ENCODE data around the gene LARP4.
"Not testable (repeated sequence)": the region's sequence is repeated elsewhere in the genome, so short reads cannot be mapped to it uniquely, and the experiment has no call there.

LARP4 gene

DNA sequence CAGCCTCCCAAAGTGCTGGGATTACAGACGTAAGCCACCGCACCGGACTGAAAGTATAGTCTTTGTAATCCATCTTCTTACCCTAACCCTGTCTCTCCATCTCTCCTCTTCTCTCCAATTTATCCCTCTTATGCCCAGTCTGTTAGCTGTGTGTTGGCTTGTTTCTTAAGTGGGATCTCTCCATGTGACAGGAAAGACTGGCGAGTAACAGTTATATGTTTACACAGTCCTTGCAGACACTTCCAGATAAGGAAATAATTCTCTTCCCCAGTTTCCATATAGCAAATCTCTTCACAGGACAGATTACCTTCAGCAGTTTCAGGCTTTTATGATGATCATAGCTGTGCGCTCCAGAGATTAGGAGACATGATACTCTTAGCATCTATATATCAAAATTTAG lies 88.1 kb downstream of the LARP4 start:
- no peak for DNase-seq

- DNase-seq: not testable (repeated sequence)
Measured at GRCh38 chr12:50498119-50498518, 97.4 kb downstream of the LARP4 start.

DNA sequence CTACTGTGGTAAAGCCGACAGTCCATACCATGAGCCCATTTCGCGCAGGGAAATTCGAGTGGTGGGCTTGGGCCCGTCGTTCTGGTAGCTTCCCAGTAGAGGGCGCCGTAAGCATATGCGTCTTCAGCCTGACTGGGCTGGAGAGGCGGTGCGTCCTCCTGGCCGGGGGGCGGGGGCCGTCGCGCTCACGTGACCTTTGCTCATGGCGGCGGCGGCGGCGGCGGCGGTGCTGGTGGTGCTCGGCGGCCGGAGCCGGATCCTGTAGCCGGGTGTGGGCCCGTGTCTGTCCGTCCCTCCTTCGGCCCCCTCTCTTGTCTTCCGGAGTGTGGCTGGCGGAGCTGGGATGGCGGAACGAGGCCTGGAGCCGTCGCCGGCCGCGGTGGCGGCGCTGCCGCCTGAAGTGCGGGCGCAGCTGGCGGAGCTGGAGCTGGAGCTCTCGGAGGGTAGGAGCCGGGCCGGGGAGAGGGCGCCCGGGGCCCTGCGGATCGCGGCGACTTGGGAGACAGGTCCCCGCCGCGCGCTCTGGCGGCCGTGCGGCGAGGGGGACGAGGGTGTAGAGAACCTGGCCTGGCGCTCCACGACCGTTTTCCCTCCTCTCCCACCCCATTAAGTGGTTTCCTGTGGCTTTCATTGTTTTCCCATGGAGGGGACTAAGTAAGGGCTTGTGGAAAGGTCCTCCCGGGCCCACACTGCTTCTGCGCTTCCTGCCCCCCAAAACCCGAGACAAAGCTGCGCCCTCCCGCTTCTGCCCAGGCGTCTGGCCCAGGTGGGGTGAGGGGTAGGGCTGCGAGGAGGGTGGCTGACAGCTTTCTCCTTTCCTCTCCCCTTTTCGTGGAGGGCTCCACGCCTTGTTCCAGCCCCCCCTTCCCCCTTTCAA lies 104.4 kb downstream of the LARP4 start, which contains the start of gene DIP2B:
DIP2B (plus strand) TSS at position 188 of the 877 bp plus-strand sequence; CDS start at position 344, 156 bp downstream.
- peak; percentile 92 for DNase-seq

DNA sequence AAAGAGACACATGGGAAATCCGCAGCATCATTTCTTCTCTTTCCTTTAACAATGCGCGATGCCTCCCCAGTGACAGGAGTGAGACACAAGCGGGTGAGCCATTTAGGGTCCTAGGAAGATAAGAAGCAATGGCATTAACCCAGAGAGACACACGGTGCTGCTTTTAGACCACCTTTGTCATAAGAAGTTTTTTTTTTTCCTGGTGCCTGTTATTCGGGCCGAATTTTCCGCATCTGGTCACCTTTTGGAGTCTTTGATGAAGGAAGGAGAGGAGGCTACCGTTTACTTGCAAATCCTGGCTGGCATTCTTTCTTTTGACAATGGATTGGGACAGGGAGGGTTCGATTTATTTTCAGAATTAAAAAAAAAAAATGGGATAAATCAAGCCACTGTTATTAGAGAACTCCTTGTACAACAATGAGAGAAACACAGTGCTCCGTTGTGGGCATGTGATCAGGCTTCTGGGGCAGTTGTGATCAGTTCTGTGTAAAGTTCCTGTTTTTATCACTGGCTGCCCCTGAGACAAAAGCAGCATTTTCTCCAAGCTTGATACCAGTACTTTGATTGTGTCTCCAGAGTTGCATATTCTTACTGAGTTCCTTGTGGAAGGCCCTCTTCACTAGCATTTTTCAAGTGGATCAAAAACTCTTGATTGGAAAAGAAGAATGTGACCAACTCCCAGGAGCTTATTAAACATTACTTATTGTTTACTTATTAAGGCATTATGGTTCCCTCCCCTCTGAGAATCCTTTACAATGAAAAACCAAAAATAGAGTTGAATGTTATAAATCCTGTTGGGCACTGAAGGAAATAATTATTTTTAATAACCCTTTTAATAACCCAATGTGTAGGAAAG lies 105.2 kb downstream of the LARP4 start:
- DNase-seq: no peak

DNA sequence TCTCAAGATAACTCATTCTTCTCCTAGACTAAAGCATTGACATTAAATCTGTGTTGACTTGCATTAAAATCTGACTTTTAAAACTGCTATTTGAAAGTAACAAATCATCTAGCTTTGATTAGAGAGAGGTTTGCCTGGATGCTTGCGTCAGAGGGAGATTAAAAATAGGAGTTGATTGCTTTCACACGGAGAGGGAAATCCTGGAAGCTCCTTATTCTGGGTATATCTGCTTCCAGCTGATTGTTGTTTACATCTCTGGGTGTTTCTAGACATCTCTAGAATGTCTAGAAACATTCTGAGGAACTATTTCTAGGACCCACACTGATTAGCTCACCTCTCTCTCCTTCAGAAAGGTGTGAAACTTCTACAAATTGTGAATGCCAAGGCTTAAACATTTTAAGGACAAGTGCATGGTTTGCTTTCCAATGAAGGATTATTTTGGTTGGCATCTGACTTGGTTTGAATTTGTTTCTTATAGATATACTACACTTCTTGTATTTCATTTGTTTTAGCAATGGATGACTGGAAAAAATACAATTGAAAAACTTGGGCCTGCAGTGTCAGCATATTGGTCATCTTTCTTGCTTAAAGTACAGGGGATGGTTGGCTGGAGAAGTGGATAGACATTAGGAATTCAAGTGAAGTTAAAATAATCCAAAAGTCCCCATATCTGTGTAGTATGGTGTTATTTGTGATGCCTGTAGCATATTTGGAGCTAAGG lies 106.2 kb downstream of the LARP4 start:
- no peak for DNase-seq

GRCh38 chr12:50507474-50507838 lies 106.8 kb downstream of the LARP4 start:
- no peak for DNase-seq

GRCh38 chr12:50507930-50508329 lies 107.2 kb downstream of the LARP4 start:
- peak; percentile 27 for DNase-seq

GRCh38 chr12:50508414-50508813 lies 107.7 kb downstream of the LARP4 start:
- no peak for DNase-seq

DNA sequence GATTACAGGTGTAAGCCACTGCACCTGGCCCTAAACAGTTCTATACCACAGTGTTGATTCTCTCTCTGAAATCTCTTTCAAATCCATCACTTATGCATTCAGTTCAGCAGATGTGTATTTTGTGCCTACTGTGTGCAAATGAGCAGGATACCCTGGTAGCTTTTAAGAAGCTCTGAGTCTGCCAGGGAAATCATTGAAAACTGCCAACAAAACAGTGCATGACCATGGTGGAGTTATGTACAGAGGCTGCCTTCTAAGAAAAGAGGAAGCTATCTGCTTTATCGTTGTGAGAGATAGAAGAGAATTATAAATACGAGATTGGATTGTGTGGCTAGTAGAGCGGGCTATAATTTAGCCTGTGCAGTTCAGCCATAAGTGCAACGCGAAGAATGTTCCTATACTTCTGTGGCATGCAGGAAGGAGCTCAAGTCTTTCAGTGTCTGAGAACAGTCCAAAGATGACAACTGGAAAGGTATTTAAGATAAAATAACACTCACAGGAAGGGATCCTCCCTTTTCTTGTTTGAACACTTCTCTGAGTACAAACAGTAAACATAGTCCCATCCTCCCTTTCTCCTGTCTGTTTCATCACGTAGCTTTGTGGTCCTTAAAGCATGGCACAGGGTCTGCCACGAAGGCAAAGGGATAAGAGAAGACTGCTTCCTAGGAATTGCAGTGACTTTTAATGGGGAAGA lies 108.4 kb downstream of the LARP4 start:
- no peak for DNase-seq

- no peak for DNase-seq
Measured at GRCh38 chr12:50514526-50515276, 114.0 kb downstream of the LARP4 start.

- no peak for DNase-seq
Measured at GRCh38 chr12:50515587-50515986, 114.9 kb downstream of the LARP4 start.

DNA sequence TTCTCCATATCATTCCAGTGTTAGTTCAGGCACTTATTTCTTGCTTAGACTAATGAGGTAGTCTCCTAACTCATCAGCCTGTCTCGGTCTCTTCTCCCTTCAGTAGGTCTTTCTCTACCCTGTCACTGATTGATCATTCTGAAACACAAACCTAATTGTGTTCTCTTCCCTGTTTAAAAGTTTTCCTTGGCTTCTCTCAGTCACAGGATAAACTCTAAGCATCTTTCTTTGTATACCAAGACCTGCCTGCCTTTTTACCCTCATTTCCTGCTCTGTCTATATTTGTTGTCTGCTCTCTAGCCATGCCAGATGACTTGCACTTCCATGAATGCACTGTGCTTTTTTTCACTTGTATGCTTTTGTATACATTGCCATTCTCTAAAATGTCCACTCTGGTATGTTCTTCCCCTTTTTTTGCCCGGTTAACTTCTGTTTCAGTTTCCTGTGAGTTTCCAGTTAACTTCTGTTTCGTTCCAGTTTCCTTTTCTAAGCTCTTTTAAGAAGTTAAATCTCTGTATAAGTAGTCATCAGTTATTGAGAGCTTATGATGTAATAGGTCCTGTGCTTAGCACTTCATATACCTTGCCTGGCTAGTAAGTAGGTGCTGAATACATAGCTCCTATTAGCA lies 116.8 kb downstream of the LARP4 start:
- peak; percentile 71 for DNase-seq

DNA sequence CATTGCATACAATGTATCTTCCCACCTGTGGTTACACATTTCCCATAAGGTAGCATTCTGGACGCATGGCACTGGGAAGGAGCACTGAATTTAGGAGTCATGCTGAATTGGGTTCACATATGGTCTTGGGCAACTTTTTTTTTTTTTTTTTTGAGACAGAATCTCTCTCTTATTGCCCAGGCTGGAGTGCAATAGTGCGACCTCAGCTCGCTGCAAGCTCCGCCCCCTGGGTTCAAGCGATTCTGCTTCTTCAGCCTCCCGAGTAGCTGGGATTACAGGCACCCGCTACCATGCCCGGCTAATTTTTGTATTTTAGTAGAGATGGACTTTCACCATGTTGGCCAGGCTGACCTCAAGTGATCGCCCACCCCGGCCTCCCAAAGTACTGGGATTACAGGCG lies 117.4 kb downstream of the LARP4 start:
- DNase-seq: no peak

DNA sequence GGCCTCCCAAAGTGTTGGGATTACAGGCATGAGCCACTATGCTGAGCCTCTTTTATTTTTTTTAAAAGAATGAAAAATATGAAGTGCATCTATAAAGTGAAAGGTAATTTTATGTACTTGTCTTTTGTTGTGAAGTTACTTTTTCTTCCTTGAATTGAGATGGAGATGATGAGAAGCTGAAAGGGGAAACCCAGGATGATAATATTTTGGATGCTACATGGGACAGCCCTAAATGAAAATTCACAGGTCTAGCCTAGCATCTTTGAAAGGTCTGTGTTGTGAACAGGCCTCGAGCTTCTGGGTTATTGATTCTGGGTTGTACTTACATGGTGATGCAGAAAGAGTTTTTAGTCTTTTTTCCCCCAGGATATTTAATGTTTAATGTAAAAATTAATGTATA lies 118.7 kb downstream of the LARP4 start:
- DNase-seq: no peak

- no peak for DNase-seq
Measured at GRCh38 chr12:50520416-50521207, 119.9 kb downstream of the LARP4 start.

- DNase-seq: not testable (repeated sequence)
Measured at GRCh38 chr12:50521781-50522180, 121.1 kb downstream of the LARP4 start.

DNA sequence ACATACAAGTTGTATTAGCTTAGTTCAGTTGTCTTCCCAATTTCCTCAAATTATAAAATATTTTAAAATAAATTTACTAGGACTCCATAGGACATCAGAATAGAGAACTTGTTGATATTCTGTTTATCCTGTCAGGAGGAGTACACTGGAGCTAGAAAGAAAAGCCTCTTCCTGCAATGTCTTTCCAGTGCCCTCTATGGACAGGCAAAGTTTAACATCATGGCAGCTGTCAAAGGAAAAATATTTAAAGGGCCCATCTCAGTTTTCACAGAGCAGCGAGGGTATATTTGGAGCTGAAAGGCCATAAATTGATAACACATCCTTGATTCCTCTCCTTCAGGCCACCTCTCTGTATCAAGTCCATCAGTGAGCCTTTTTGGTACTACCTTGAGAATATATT lies 123.1 kb downstream of the LARP4 start:
- DNase-seq: no peak

GRCh38 chr12:50524621-50525020 lies 123.9 kb downstream of the LARP4 start:
- DNase-seq: no peak

- no peak for DNase-seq
Measured at GRCh38 chr12:50525422-50525821, 124.7 kb downstream of the LARP4 start.

GRCh38 chr12:50527359-50527726 lies 126.7 kb downstream of the LARP4 start:
- DNase-seq: no peak

- no peak for DNase-seq
Measured at GRCh38 chr12:50528800-50529199, 128.1 kb downstream of the LARP4 start.
